ES-I3 (cell line): ENCODE measurements around the gene CXCR4.
"Not testable (repeated sequence)": the region's sequence is repeated elsewhere in the genome, so short reads cannot be mapped to it uniquely, and the experiment has no call there.

Experiments used
- H3K36me3 ChIP-seq: 2 replicates; pipeline ENCODE4 v1.6.1; 2013; ENCODE audit warnings: mild to moderate bottlenecking, low read length, control low read depth, moderate library complexity; ENCODE audit not compliant: insufficient read depth
- H3K4me1 ChIP-seq: 2 replicates; pipeline ENCODE4 v1.6.1; 2013; ENCODE audit warnings: mild to moderate bottlenecking, control low read depth, low read length; ENCODE audit not compliant: insufficient read depth
- H3K9ac ChIP-seq: 2 replicates; pipeline ENCODE4 v1.6.1; 2013; ENCODE audit warnings: low read depth, mild to moderate bottlenecking, low read length, moderate library complexity
- H3K9me3 ChIP-seq: 2 replicates; pipeline ENCODE4 v1.6.1; 2013; ENCODE audit warnings: mild to moderate bottlenecking, low read length, moderate library complexity; ENCODE audit not compliant: control insufficient read depth, insufficient read depth

Gene CXCR4

DNA sequence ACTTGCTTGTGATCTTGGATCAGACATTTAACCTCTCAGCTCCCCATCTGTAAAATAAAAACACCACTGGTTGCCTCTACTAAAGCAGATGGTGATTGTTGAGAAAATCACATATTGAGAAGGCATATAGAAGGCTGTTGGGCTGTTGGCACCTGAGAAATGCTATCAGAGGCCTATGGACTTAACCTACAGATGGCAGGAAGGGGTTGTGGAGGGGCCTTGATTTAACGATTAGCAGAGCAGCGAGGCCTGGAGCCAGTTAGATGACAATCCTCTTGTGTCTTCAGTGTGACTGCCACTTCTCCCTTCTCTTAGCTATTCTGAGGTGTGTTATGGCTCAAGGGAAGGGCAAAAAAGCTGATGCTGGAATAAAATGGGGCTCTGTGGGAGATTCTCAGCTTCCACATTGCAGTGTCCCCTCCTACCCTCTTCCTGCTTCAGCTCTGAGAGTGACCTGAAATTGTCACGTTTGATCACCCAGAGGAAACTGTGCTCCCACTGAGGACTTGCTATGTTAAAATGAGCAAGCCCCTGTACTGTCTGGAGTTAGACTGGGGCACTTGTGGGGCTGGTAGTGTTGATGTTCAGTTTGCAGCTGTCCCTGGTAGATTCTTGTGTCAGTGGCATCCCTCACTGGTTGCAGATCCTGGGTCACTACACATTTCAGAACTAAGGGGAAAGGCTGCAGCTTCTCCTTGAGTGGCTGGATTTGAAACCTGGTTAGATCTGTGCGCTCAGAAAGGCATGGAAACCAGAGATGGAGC lies 31.5 kb downstream of the CXCR4 start:
- H3K36me3 ChIP-seq = no peaks in the 10 kb centered on the region
- H3K9me3 ChIP-seq = no peaks in the 10 kb centered on the region
- no peaks in the 10 kb centered on the region for H3K4me1 ChIP-seq
- H3K9ac ChIP-seq = no peak overlapping the region

DNA sequence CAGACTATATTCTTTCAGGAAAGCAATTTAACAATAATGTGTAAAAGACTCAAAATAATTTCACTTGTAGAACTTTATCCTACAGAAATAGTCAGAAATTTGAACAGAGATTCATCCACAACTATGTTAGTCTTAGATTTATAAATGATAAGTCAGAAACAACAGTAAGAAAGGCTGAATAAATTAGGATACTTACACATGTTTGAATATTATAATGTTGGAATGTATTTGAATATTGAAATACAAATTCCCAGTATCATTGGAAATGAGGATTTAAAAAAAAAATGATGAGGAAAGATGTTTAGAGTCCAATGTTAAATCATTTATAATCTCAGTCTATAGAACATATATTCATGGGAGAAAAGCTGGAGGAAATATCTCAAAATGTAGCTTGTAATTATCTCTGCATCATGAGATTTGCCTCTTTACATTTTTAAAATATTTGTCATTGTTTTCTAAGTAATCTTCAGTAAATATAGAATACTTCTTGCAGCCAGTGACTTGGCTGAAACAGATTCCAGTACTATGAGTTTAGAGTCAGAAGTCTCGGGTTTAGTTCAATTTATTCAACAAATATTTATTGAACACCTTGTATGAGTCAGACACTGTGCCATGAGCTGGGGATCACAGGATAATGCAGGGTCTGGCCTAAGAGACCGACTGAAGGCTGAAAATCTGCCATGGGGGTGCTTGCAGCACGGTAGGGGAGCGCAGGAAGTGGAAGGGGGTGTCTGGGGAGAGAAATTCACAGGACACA lies 32.3 kb downstream of the CXCR4 start:
- H3K4me1 ChIP-seq = no peaks in the 10 kb centered on the region
- no peaks in the 10 kb centered on the region for H3K36me3 ChIP-seq
- no peaks in the 10 kb centered on the region for H3K9me3 ChIP-seq
- no peak overlapping the region for H3K9ac ChIP-seq

DNA sequence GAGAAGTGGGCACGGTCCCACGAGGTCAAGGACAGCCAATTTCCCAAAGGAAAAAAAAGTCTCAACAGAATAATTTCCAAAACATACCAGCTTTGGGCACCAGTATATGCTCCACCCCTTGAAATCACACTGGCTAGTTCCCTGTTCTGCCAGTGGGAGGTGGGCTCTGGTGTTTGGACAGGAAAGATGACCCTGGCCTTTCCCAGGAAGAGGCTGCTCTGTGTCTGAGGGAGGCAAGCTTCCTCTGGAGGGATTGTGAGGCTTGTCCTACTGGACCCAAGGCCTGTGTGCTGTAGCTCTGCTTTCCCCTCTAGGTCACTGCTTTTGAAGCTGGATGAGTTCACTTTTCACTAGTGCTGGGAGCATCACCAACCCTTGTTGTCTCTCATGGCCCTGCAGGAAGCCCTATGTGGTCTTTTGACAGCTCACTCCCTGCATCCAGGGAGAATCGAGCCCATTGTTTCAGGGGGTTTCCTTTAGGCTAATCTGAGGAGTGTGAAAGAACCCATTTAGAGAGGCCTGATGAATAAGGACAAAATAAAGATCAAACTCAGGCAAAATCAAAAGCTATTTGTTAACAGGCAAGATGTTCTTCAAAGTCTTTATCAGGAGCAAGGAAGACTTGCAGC lies 36.3 kb downstream of the CXCR4 start:
- no peak overlapping the region for H3K9ac ChIP-seq
- no peaks in the 10 kb centered on the region for H3K4me1 ChIP-seq
- no peaks in the 10 kb centered on the region for H3K9me3 ChIP-seq
- no peaks in the 10 kb centered on the region for H3K36me3 ChIP-seq

DNA sequence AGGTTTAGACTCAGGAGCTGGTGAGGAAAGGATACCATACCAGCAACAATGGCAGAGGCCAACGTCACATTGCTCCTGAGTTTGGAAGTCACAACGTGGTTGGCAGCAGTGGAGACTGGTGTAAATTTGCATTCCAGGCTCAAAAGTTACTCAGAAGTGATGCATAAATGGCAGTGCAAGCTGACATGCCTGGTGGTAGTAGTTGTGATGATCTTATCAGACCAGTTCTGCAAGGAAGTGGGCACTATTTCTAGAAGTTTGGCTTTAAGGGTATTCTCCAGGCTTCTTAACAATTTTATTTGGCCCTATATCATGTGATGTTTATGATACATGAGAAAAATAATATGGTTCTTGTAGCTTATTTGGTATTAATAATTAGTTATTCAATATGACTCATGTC lies 37.8 kb downstream of the CXCR4 start:
- Histone ChIP-seq H3K9me3 (no peaks in the 10 kb centered on the region), H3K4me1 (no peaks in the 10 kb centered on the region), H3K9ac (no peak overlapping the region), H3K36me3 (no peaks in the 10 kb centered on the region)

DNA sequence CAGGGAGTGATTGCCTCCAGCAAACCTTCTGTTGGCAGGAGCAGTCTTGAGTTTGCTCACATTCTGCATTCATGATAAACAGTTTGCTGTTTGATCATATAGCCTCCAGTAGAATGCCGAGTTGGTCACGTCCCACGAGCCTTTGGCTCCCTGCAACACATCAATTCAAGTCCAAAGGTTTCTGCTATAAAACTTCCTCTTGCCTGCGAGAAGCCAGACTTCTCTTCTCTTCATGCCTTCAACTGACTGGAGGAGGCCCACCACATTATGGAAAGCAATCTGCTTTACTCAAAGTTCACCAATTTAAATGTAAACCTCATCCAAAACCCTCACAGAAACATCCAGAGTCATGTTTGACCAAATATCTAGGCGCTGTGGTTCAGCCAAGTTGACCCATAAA lies 40.8 kb downstream of the CXCR4 start:
- no peaks in the 10 kb centered on the region; the same call in 1 of the 2 replicates for H3K9me3 ChIP-seq
- H3K36me3 ChIP-seq = no peaks in the 10 kb centered on the region
- no peak overlapping the region for H3K9ac ChIP-seq
- no peaks in the 10 kb centered on the region for H3K4me1 ChIP-seq

DNA sequence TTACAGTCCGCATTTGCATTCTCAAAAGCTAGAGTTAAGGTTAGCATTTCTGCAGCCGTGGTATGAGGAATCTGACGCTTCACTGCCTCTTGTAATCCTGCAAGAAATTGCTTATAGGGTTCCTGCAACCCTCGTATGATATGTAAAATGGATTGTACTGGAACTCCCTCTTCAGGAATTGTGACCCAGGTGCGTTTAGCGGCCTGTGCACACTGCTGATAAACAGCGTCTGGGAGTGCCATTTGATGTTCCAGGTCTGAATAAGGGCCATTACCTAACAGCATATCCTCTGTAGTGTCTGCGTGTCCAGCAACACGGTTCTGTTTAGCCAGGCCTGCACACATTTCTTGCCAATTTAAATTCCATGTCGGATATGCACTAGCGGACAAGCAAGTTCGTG lies 42.5 kb downstream of the CXCR4 start:
- no peaks in the 10 kb centered on the region for H3K4me1 ChIP-seq
- no peaks in the 10 kb centered on the region; the same call in 1 of the 2 replicates for H3K9me3 ChIP-seq
- no peak overlapping the region for H3K9ac ChIP-seq
- H3K36me3 ChIP-seq = no peaks in the 10 kb centered on the region

DNA sequence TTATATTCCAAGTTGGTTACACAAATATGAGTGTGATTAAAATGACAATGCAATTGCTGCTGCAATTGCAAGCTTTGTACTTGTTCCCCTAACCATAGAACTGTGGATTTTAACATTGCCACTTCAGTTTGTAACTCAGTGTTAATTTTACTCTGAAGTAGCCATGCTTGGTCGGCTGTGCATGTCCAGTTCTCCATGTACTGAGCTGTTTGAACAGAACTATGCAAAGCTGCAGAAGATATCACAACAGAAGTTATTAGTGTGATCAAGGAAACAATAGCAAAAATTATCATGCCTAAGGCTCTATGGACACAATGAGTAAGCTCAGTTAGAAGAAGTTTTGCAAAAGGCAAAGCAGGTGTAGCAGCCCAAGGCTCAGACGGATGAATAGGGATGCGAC lies 45.3 kb downstream of the CXCR4 start:
- no peaks in the 10 kb centered on the region for H3K4me1 ChIP-seq
- no peaks in the 10 kb centered on the region for H3K36me3 ChIP-seq
- no peaks in the 10 kb centered on the region; the same call in 1 of the 2 replicates for H3K9me3 ChIP-seq
- no peak overlapping the region for H3K9ac ChIP-seq

DNA sequence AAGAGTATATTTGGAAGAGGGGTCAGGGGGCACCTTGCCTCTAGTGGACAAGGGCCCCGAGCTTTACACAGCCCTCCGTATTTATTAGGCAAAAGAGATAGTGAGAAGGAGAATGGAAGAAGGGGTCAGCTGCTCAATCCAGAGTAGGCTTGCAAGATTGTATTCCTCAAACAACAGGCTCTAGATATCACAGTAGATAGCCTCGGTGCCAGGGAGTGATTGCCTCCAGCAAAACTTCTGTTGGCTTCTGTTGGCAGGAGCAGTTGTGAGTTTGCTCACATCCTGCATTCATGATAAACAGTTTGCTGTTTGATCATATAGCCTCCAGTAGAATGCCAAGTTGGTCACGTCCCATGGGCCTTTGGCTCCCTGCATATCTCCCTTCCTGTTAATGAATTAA lies 46.1 kb downstream of the CXCR4 start:
- not testable (repeated sequence) for H3K36me3 ChIP-seq, H3K9ac ChIP-seq, H3K4me1 ChIP-seq, H3K9me3 ChIP-seq

DNA sequence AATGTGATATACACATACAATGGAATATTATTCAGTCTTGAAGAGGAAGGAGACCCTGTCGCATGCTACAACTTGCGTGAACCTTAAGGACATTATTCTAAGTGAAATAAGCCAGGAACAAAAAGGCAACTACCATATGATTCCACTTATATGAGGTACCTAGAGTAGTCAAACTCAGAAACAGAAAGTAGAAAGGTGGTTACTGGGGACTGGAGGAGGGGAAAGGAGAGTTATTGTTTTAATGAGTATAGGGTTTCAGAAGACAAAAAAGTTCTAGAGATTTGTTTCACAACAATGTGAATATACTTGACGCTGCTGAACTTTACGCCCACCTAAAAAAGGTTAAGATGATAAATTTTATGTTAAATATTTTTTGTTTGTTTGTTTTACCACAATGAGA lies 47.0 kb downstream of the CXCR4 start:
- no peaks in the 10 kb centered on the region; the same call in 1 of the 2 replicates for H3K9me3 ChIP-seq
- H3K9ac ChIP-seq = no peak overlapping the region
- H3K36me3 ChIP-seq = no peaks in the 10 kb centered on the region
- H3K4me1 ChIP-seq = no peaks in the 10 kb centered on the region

DNA sequence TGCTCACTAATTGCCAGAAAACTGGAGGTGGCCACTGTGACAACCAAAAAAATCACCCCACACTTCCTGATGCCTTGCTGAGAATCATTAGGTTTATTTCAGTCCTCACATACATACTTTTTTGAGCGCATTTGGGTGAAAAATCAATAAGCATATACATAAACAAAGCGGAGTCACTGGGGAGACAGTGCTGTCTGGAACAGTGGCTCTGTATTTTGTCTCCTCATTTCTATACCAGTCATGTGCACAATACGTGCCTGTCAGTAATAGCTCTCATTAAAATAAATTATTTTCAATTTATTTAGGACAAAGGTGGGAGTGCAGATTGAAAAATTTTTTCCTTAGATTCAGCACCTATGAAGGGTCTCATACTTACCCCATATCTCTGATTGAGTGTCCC lies 48.2 kb downstream of the CXCR4 start:
- Histone ChIP-seq H3K36me3 (no peaks in the 10 kb centered on the region), H3K4me1 (no peaks in the 10 kb centered on the region), H3K9ac (no peak overlapping the region), H3K9me3 (no peaks in the 10 kb centered on the region; the same call in 1 of the 2 replicates)

DNA sequence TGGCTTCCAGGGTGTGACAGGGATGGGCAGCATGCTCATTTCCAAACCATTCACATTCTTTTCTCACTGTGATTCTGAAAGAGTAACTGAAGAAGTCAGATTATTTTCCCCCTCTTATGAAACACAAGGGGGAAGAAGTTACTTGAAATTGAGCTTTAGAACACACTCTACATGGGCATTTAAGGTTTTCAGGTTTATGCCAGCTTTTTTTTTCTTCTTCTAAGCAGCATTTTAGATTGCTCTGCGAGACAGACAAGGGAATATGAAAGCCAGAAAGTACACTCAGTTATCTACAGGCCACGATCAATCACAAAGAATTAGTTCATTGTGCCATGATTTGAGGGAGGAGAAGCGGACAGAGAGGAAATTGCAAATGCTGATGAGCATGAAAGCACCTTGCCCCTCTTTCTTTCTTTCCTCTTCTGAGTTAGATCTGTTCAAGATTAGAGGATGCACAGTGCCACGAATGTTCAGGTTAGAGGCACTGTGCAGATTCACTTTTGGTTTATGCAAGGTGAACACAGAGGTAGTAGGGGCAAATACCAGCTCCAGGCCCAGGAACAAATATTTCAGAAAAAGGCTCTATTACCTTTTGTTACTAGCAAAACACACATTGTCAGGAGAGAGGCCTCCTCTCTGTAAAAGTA lies 49.2 kb downstream of the CXCR4 start:
- Histone ChIP-seq H3K4me1 (no peaks in the 10 kb centered on the region), H3K36me3 (no peaks in the 10 kb centered on the region), H3K9me3 (no peaks in the 10 kb centered on the region; the same call in 1 of the 2 replicates), H3K9ac (no peak overlapping the region)

DNA sequence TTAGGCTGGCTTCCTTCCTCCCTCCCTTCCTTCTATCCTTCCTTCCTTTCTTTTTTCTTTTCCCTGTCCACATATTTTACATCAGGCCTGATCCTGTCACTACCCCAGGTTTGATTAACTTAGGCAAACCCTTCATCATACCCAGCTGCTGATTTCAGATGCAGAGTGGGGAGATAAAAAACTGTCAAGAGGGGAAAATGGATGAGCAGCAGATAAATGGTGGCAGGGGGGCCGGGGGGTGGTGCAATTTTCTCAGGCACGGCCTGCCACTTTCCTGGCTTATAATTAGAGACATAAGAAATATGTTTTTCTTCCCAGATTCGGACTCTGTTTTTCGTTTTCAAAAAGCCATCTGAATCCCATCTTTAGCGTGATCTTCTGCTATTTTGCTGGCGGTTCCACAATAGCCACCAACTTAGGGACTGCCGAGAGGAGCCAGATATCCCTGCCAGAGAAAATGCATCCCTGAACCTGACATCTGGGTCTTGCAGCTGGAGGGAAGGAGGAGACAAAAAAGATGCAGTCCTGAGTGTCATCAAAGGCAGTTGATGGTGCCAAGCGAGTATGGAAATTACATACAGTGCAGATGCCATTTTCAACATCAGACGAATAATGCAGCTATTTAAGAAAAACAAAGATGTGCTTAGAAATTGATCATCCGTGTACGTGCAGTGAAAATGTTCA lies 49.9 kb downstream of the CXCR4 start:
- Histone ChIP-seq H3K9ac (no peak overlapping the region), H3K36me3 (no peaks in the 10 kb centered on the region), H3K9me3 (no peaks in the 10 kb centered on the region), H3K4me1 (no peaks in the 10 kb centered on the region)

DNA sequence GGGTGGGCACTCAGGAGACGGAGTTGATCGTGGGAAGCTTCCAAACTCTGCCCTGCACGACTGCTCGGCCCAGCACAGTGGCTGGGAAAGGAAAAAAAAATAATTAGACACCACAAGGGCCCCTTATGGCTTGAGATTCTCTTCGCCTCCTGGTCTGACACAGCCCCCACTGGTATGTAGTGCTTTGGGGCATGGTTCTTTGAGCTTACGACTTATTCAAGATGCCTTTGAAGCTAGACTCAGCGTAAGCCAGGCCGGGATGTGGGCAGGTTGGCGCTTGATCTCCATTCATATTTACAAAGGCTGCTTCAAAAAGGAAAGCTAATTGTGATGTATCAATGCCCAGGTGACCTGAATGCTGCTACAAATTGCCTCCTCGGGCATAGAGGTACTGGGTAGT lies 50.5 kb downstream of the CXCR4 start:
- Histone ChIP-seq H3K9me3 (no peaks in the 10 kb centered on the region), H3K4me1 (no peaks in the 10 kb centered on the region), H3K9ac (no peak overlapping the region), H3K36me3 (no peaks in the 10 kb centered on the region)

DNA sequence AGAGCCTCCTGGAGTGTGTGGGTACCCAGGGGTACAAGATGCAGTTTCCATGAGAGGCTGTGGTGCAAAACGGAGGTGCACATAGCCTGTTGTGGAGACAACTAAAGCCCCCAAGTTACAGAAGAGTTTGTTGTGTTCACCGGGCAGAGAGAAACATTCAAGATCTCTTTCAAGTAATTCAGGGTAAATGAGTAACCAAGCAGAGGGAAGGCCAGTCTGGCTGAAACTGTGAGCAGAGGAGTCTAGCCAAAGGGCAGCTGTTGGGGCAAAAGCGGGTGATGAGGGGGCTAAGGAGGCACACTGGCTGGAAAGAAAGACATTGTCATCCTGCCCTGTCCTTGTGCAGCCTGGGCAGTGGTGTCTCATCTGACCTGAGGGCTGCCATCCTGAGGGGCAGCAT lies 52.0 kb downstream of the CXCR4 start:
- Histone ChIP-seq H3K9ac (no peak overlapping the region), H3K4me1 (no peaks in the 10 kb centered on the region; the same call in 1 of the 2 replicates), H3K9me3 (no peaks in the 10 kb centered on the region), H3K36me3 (no peaks in the 10 kb centered on the region)
